Trophoblast cell (in vitro differentiated cells and primary cell): Measurements from ENCODE around the gene CEP192.

ENCODE experiments used
- DNase-seq, 2 donors: peaks; one replicate each; pipeline ENCODE4 v3.0.0-alpha.2; 2016
- H2AFZ ChIP-seq: 2 replicates; pipeline ENCODE4 v1.6.1; 2013; ENCODE audit warnings: low read length, moderate library complexity, mild to moderate bottlenecking; ENCODE audit not compliant: insufficient read depth, poor library complexity
- H2AK5ac ChIP-seq: 2 replicates; pipeline ENCODE4 v1.6.1; 2013; ENCODE audit warnings: mild to moderate bottlenecking, low read length
- H2BK120ac ChIP-seq: 2 replicates; pipeline ENCODE4 v1.6.1; 2013; ENCODE audit warnings: low read length, mild to moderate bottlenecking, moderate library complexity; ENCODE audit not compliant: insufficient read depth, poor library complexity
- H2BK12ac ChIP-seq: 2 replicates; pipeline ENCODE4 v1.6.1; 2013; ENCODE audit warnings: mild to moderate bottlenecking, low read length, moderate library complexity
- H2BK5ac ChIP-seq: 2 replicates; pipeline ENCODE4 v1.6.1; 2013; ENCODE audit warnings: low read length, low read depth, moderate library complexity, mild to moderate bottlenecking; ENCODE audit not compliant: poor library complexity
- H3K14ac ChIP-seq: 2 replicates; pipeline ENCODE4 v1.6.1; 2013; ENCODE audit warnings: mild to moderate bottlenecking, low read length
- H3K18ac ChIP-seq: 2 replicates; pipeline ENCODE4 v1.6.1; 2013; ENCODE audit warnings: mild to moderate bottlenecking, low read length
- H3K23ac ChIP-seq: 2 replicates; pipeline ENCODE4 v1.6.1; 2013; ENCODE audit warnings: low read length
- H3K27ac ChIP-seq: 2 replicates; pipeline ENCODE4 v1.5.1; 2013; ENCODE audit warnings: low read depth, mild to moderate bottlenecking, inconsistent platforms, low read length, moderate library complexity
- H3K27me3 ChIP-seq: 2 replicates; pipeline ENCODE4 v1.6.1; 2013; ENCODE audit warnings: inconsistent platforms, mild to moderate bottlenecking, low read length, moderate library complexity; ENCODE audit not compliant: insufficient read depth
- H3K36me3 ChIP-seq, 2 experiments: 1 replicate in 1 of 2; 2 replicates in 1 of 2; pipeline ENCODE4 v1.6.1; 2013; ENCODE audit warnings: low read length in 2 of 2, mild to moderate bottlenecking in 2 of 2, moderate library complexity in 1 of 2; ENCODE audit not compliant: insufficient read depth in 2 of 2, control insufficient read depth in 1 of 2
- H3K4ac ChIP-seq: 2 replicates; pipeline ENCODE4 v1.6.1; 2013; ENCODE audit warnings: low read depth, mild to moderate bottlenecking, low read length, moderate library complexity
- H3K4me1 ChIP-seq, 2 experiments: 1 replicate in 1 of 2; 2 replicates in 1 of 2; pipeline ENCODE4 v1.6.1; 2013; ENCODE audit warnings: low read length in 2 of 2, mild to moderate bottlenecking in 2 of 2, moderate library complexity in 1 of 2; ENCODE audit not compliant: insufficient read depth in 2 of 2, control insufficient read depth in 1 of 2
- H3K4me2 ChIP-seq: 2 replicates; pipeline ENCODE4 v1.6.1; 2013; ENCODE audit warnings: inconsistent platforms, mild to moderate bottlenecking, low read length, moderate library complexity
- H3K4me3 ChIP-seq: 2 replicates; pipeline ENCODE4 v1.5.1; 2013; ENCODE audit warnings: mild to moderate bottlenecking, low read depth, low read length, inconsistent platforms
- H3K79me1 ChIP-seq: one replicate; pipeline ENCODE4 v1.6.1; 2013; ENCODE audit warnings: low read length
- H3K79me2 ChIP-seq: 2 replicates; pipeline ENCODE4 v1.6.1; 2013; ENCODE audit warnings: low read length, mild to moderate bottlenecking; ENCODE audit not compliant: control insufficient read depth, insufficient read depth, poor library complexity
- H3K9ac ChIP-seq: 2 replicates; pipeline ENCODE4 v1.6.1; 2013; ENCODE audit warnings: mild to moderate bottlenecking, low read length
- H3K9me3 ChIP-seq: 2 replicates; pipeline ENCODE4 v1.6.1; 2013; ENCODE audit warnings: low read depth, mild to moderate bottlenecking, control low read depth, inconsistent platforms, low read length; ENCODE audit not compliant: insufficient read depth
- H4K12ac ChIP-seq: 2 replicates; pipeline ENCODE4 v1.6.1; 2013; ENCODE audit warnings: low read depth, mild to moderate bottlenecking, low read length, moderate library complexity
- H4K8ac ChIP-seq: 2 replicates; pipeline ENCODE4 v1.6.1; 2013; ENCODE audit warnings: low read depth, mild to moderate bottlenecking, low read length, moderate library complexity
- H4K91ac ChIP-seq: one replicate; pipeline ENCODE4 v1.6.1; 2013; ENCODE audit warnings: low read depth, mild to moderate bottlenecking, low read length, moderate library complexity
- WGBS: extraction: QIAGEN DNeasy Blood & Tissue Kit; methylation state at CpG from one replicate; pipeline ENCODE4 v1.1.7; 2013; ENCODE audit warnings: missing lambda C conversion rate; ENCODE audit not compliant: insufficient read length, insufficient coverage; ENCODE audit errors: extremely low coverage; 5-methylcytosine and 5-hydroxymethylcytosine counted together

CEP192 gene

GRCh38 chr18:12968619-12969018 lies 22.5 kb upstream of the CEP192 start:
- Histone ChIP-seq H2BK120ac (no peak overlapping the region), H2AK5ac (no peak overlapping the region), H3K18ac (no peak overlapping the region), H2BK12ac (no peak overlapping the region), H3K36me3 (peaks cover 16 to 25% of the 10 kb centered on the region in 2 experiments), H4K8ac (no peak overlapping the region), H2BK5ac (no peak overlapping the region), H2AFZ (no peak overlapping the region), H4K12ac (no peak overlapping the region), H3K4me2 (no peak overlapping the region), H3K27me3 (no peaks in the 10 kb centered on the region), H3K23ac (no peak overlapping the region), H3K14ac (no peak overlapping the region), H3K79me1 (no peaks in the 10 kb centered on the region), H3K4me1 (no peaks in the 10 kb centered on the region), H3K4ac (no peak overlapping the region), H4K91ac (no peak overlapping the region), H3K9me3 (no peaks in the 10 kb centered on the region), H3K9ac (no peak overlapping the region), H3K27ac (no peak overlapping the region), H3K79me2 (no peaks in the 10 kb centered on the region), H3K4me3 (no peak overlapping the region)
- DNase-seq: no peak
- no CpG with 5 or more reads among the region's 6 CpGs for WGBS

GRCh38 chr18:12973562-12974213 lies 17.5 kb upstream of the CEP192 start:
- no peak overlapping the region for H4K8ac ChIP-seq
- no peak overlapping the region for H3K23ac ChIP-seq
- H3K14ac ChIP-seq: no peak overlapping the region
- H4K91ac ChIP-seq: no peak overlapping the region
- H2AK5ac ChIP-seq: no peak overlapping the region
- H4K12ac ChIP-seq: no peak overlapping the region
- peaks cover 17 to 32% of the 10 kb centered on the region in 2 experiments for H3K36me3 ChIP-seq
- H3K4me3 ChIP-seq: no peak overlapping the region
- H2BK12ac ChIP-seq: no peak overlapping the region
- no CpG with 5 or more reads among the region's 4 CpGs for WGBS
- H3K27ac ChIP-seq: no peak overlapping the region
- no peak overlapping the region for H3K9ac ChIP-seq
- no peaks in the 10 kb centered on the region for H3K27me3 ChIP-seq
- H2BK120ac ChIP-seq: no peak overlapping the region
- no peak overlapping the region for H2BK5ac ChIP-seq
- H3K79me2 ChIP-seq: no peaks in the 10 kb centered on the region
- no peak overlapping the region for H2AFZ ChIP-seq
- no peaks in the 10 kb centered on the region for H3K9me3 ChIP-seq
- no peaks in the 10 kb centered on the region for H3K4me1 ChIP-seq
- H3K79me1 ChIP-seq: no peaks in the 10 kb centered on the region
- H3K18ac ChIP-seq: no peak overlapping the region
- no peak overlapping the region for H3K4me2 ChIP-seq
- H3K4ac ChIP-seq: no peak overlapping the region
- no peak for DNase-seq

- H3K36me3 ChIP-seq: peaks cover 17 to 32% of the 10 kb centered on the region in 2 experiments
- H3K9me3 ChIP-seq: no peaks in the 10 kb centered on the region
- no peak overlapping the region for H3K9ac ChIP-seq
- H3K79me1 ChIP-seq: no peaks in the 10 kb centered on the region
- no CpG with 5 or more reads among the region's 6 CpGs for WGBS
- no peaks in the 10 kb centered on the region for H3K4me1 ChIP-seq
- H4K8ac ChIP-seq: no peak overlapping the region
- H3K27me3 ChIP-seq: no peaks in the 10 kb centered on the region
- H2AFZ ChIP-seq: no peak overlapping the region
- no peak overlapping the region for H2AK5ac ChIP-seq
- no peak for DNase-seq
- no peak overlapping the region for H3K4ac ChIP-seq
- H4K91ac ChIP-seq: no peak overlapping the region
- no peak overlapping the region for H2BK120ac ChIP-seq
- no peak overlapping the region for H3K14ac ChIP-seq
- H3K79me2 ChIP-seq: no peaks in the 10 kb centered on the region
- no peak overlapping the region for H2BK12ac ChIP-seq
- no peak overlapping the region for H2BK5ac ChIP-seq
- H3K4me3 ChIP-seq: no peak overlapping the region
- H3K23ac ChIP-seq: no peak overlapping the region
- H3K4me2 ChIP-seq: no peak overlapping the region
- H3K27ac ChIP-seq: no peak overlapping the region
- no peak overlapping the region for H3K18ac ChIP-seq
- no peak overlapping the region for H4K12ac ChIP-seq
Observed at GRCh38 chr18:12975488-12975887, 15.7 kb upstream of the CEP192 start.

- Histone ChIP-seq H3K18ac (no peak overlapping the region), H4K91ac (no peak overlapping the region), H3K27ac (no peak overlapping the region), H3K4me1 (no peaks in the 10 kb centered on the region), H3K27me3 (no peaks in the 10 kb centered on the region), H3K4me3 (no peak overlapping the region), H3K79me1 (no peaks in the 10 kb centered on the region), H3K9me3 (no peaks in the 10 kb centered on the region), H3K23ac (no peak overlapping the region), H3K79me2 (no peaks in the 10 kb centered on the region), H3K4ac (no peak overlapping the region), H3K14ac (no peak overlapping the region), H3K4me2 (no peak overlapping the region), H2AK5ac (no peak overlapping the region), H2BK120ac (no peak overlapping the region), H2AFZ (no peak overlapping the region), H2BK5ac (peak overlapping the region; percentile 4), H2BK12ac (no peak overlapping the region), H3K9ac (no peak overlapping the region), H3K36me3 (peaks cover 17 to 27% of the 10 kb centered on the region in 2 experiments), H4K8ac (no peak overlapping the region), H4K12ac (no peak overlapping the region)
- peak; percentile 4 to 38 for DNase-seq
- WGBS: no CpG with 5 or more reads among the region's 12 CpGs
Observed at GRCh38 chr18:12976305-12976704, 14.9 kb upstream of the CEP192 start.
